Sigmoid colon (tissue), 4 donors: ENCODE measurements around the gene PCED1B.

ENCODE experiments used
- CTCF ChIP-seq, 4 experiments: fragments of 450-650 bp in 3 of 4; fragments of 200-600 bp in 1 of 4; IDR thresholded peaks; one replicate each; pipeline ENCODE4 v1.5.1; 2016 to 2019; ENCODE audit warnings: antibody characterized with exemption in 4 of 4, mild to moderate bottlenecking in 3 of 4, moderate library complexity in 2 of 4
- POLR2A ChIP-seq, 2 donors: fragments of 450-650 bp; IDR thresholded peaks; one replicate each; pipeline ENCODE4 v1.6.1; 2016; ENCODE audit warnings: antibody characterized with exemption in 2 of 2, mild to moderate bottlenecking in 2 of 2, moderate library complexity in 2 of 2
- POLR2AphosphoS5 ChIP-seq, 4 donors: sonication (generic); formaldehyde crosslinking; IDR thresholded peaks; one replicate each; pipeline ENCODE4 v1.6.1; 2017; ENCODE audit warnings: antibody characterized with exemption in 4 of 4

GRCh38 chr12:47099610-47100009 is 20.2 kb downstream of the PCED1B start:
- TF ChIP-seq CTCF (IDR thresholded peaks at IDR 0.05) (no peak), POLR2A (IDR thresholded peaks at IDR 0.05) (no peak), POLR2AphosphoS5 (IDR thresholded peaks at IDR 0.05) (no peak)
